ENCODE measurements around the gene MAPK10. TPM values are rescaled to one million over a fixed set of nuclear protein-coding genes. Genes with fewer than 3 reads are reported as not detected.

Gene MAPK10
- total RNA-seq, 4 donors from 2014 or later: 0.15 to 1.5 (median 0.35) TPM; not detected in 1

- TF ChIP-seq POLR2A (IDR thresholded peaks at IDR 0.05) (no peak), CTCF (IDR thresholded peaks at IDR 0.05 in 4 of 5, conservative IDR thresholded peaks at IDR 0.05 in 1 of 5) (no peak)
- H3K27me3 ChIP-seq: no peaks in the 10 kb centered on the region
- in situ Hi-C loops (cut with MboI; ENCODE audit: low sequenced_read_pairs in 4 of 4): loop anchor here in 1 of 4 donors (25.0 kb wide), 1 partner anchor 168 kb away; no protein-coding TSS in a partner anchor
- H3K4me1 ChIP-seq: no peaks in the 10 kb centered on the region
- H3K36me3 ChIP-seq: no peaks in the 10 kb centered on the region
- H3K27ac ChIP-seq: no peak overlapping the region
- H3K4me3 ChIP-seq: no peak overlapping the region
- no peak for DNase-seq
- intact Hi-C loops (cut with DNase I; ENCODE audit: low total_unique reads): no loop called here
- no peaks in the 10 kb centered on the region for H3K9me3 ChIP-seq
- no peak for ATAC-seq
Measured at GRCh38 chr4:85955620-85956292, 404.1 kb downstream of the MAPK10 start.

DNA sequence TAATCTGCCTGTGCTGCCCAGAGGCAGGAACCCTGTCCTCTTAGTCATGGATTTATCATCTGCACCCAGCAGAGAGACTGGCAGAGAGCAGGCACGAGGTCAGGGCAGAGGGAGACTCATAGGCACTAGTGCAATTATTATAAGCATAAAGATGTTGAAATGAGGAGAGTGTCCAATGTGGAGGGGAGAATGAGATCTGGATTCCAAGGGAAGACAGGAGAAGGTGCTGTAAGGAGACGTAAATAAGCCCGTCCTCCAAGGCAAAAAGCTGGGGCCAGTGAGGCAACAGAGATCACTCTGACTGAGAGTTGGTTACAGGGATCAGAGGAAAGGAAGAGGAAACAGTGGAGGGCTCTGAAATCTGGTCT lies 406.2 kb downstream of the MAPK10 start:
- intact Hi-C loops (cut with DNase I; ENCODE audit: low total_unique reads) (no loop called here), in situ Hi-C loops (cut with MboI; ENCODE audit: low sequenced_read_pairs in 4 of 4) (loop anchor here in 1 of 4 donors (25.0 kb wide), 1 partner anchor 166 kb away; no protein-coding TSS in a partner anchor)
- no peak for DNase-seq
- no peak for TF ChIP-seq CTCF (IDR thresholded peaks at IDR 0.05 in 4 of 5, conservative IDR thresholded peaks at IDR 0.05 in 1 of 5)
- TF ChIP-seq POLR2A (IDR thresholded peaks at IDR 0.05): no peak
- H3K4me3 ChIP-seq: no peak overlapping the region
- H3K36me3 ChIP-seq: no peaks in the 10 kb centered on the region
- no peaks in the 10 kb centered on the region for H3K4me1 ChIP-seq
- H3K27me3 ChIP-seq: no peaks in the 10 kb centered on the region
- no peak for ATAC-seq
- no peaks in the 10 kb centered on the region for H3K9me3 ChIP-seq
- no peak overlapping the region for H3K27ac ChIP-seq

GRCh38 chr4:85952972-85953650 lies 406.7 kb downstream of the MAPK10 start:
- TF ChIP-seq CTCF (IDR thresholded peaks at IDR 0.05 in 4 of 5, conservative IDR thresholded peaks at IDR 0.05 in 1 of 5) (no peak), POLR2A (IDR thresholded peaks at IDR 0.05) (no peak)
- DNase-seq: no peak
- Histone ChIP-seq H3K9me3 (no peaks in the 10 kb centered on the region), H3K27ac (no peak overlapping the region), H3K4me3 (no peak overlapping the region), H3K4me1 (no peaks in the 10 kb centered on the region), H3K27me3 (no peaks in the 10 kb centered on the region), H3K36me3 (no peaks in the 10 kb centered on the region)
- intact Hi-C loops (cut with DNase I; ENCODE audit: low total_unique reads) (no loop called here), in situ Hi-C loops (cut with MboI; ENCODE audit: low sequenced_read_pairs in 4 of 4) (loop anchor here in 1 of 4 donors (25.0 kb wide), 1 partner anchor 166 kb away; no protein-coding TSS in a partner anchor)
- no peak for ATAC-seq

GRCh38 chr4:85952528-85952927 lies 407.3 kb downstream of the MAPK10 start:
- intact Hi-C loops (cut with DNase I; ENCODE audit: low total_unique reads) (no loop called here), in situ Hi-C loops (cut with MboI; ENCODE audit: low sequenced_read_pairs in 4 of 4) (loop anchor here in 1 of 4 donors (25.0 kb wide), 1 partner anchor 165 kb away; no protein-coding TSS in a partner anchor)
- no peak for DNase-seq
- no peaks in the 10 kb centered on the region for H3K36me3 ChIP-seq
- ATAC-seq: no peak
- H3K9me3 ChIP-seq: no peaks in the 10 kb centered on the region
- H3K4me3 ChIP-seq: no peak overlapping the region
- no peak overlapping the region for H3K27ac ChIP-seq
- H3K4me1 ChIP-seq: no peaks in the 10 kb centered on the region
- no peak for TF ChIP-seq POLR2A (IDR thresholded peaks at IDR 0.05)
- TF ChIP-seq CTCF (IDR thresholded peaks at IDR 0.05 in 4 of 5, conservative IDR thresholded peaks at IDR 0.05 in 1 of 5): no peak
- H3K27me3 ChIP-seq: no peaks in the 10 kb centered on the region
